Measurements from ENCODE around the gene CDKN1C. TPM values are rescaled to one million over a fixed set of nuclear protein-coding genes. Genes with fewer than 3 reads are reported as not detected.

The CDKN1C gene
- total and polyA plus RNA-seq, 5 donors from 2014 or later = 1.1 to 4.1 (median 1.2) TPM

DNA sequence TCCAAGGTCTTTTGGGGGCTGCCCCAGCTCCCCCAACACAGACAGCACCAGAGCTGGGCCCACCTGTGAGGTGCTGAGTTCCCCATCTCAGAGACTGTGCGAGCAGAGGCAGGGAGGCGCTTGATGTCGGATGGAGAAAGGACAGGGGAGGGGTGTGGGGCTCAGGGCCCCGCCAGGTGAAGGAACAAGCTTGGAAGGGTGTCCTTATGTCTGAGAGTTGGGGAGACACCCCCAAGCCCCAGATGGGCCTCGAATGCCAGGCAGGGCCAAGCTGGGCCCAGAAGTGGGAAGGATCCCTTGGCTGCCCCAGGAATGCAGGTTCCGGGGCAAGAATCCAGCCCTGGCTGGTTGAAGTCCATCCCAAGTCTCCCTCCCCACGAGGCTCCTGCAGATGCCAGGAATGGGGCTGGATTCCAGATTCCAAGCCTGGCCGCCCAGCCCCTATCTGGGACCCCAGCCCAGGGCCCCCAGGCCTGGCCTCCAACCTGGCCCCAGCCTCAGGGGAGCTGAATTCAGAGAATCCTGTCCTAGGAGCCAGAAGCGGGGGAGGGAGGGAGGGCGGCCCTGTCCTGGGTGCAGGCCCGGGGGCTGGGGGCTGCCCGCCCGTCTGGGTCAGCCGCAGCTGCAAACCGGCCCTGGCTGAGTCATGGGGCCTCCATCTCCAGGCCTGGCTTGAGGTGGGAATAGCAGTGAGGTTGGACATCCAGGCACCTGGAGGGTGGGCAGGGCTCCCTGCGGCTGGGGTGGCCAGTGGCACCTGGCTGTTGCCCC, 50.9 kb downstream of the CDKN1C start:
- DNase-seq = no peak
- H3K27me3 ChIP-seq (ENCODE audit: control insufficient read depth, insufficient read depth, low read length) = no peaks in the 10 kb centered on the region
- H3K4me3 ChIP-seq (ENCODE audit: low read depth, low read length) = no peak overlapping the region
- no peaks in the 10 kb centered on the region for H3K9me3 ChIP-seq (ENCODE audit: control insufficient read depth in 2 of 2, low read length in 2 of 2)
- Mint-ChIP-seq H3K9me3 (peaks cover 0 to 2% (median 0%) of the 10 kb centered on the region in 7 donors), H3K4me3 (no peak overlapping the region), H3K27me3 (no peaks in the 10 kb centered on the region), H3K27ac (no peak overlapping the region), H3K36me3 (no peaks in the 10 kb centered on the region), H3K4me1 (no peaks in the 10 kb centered on the region)
- no peak overlapping the region for H3K27ac ChIP-seq (ENCODE audit: insufficient read depth, low read length, poor library complexity, severe bottlenecking)
- no peak for ATAC-seq (ENCODE audit: low read depth in 2 of 2)
- no peaks in the 10 kb centered on the region for H3K36me3 ChIP-seq (ENCODE audit: control insufficient read depth, insufficient read depth, low read length)
- H3K4me1 ChIP-seq (ENCODE audit: control insufficient read depth, insufficient read depth, low read length, poor library complexity, severe bottlenecking) = no peaks in the 10 kb centered on the region

DNA sequence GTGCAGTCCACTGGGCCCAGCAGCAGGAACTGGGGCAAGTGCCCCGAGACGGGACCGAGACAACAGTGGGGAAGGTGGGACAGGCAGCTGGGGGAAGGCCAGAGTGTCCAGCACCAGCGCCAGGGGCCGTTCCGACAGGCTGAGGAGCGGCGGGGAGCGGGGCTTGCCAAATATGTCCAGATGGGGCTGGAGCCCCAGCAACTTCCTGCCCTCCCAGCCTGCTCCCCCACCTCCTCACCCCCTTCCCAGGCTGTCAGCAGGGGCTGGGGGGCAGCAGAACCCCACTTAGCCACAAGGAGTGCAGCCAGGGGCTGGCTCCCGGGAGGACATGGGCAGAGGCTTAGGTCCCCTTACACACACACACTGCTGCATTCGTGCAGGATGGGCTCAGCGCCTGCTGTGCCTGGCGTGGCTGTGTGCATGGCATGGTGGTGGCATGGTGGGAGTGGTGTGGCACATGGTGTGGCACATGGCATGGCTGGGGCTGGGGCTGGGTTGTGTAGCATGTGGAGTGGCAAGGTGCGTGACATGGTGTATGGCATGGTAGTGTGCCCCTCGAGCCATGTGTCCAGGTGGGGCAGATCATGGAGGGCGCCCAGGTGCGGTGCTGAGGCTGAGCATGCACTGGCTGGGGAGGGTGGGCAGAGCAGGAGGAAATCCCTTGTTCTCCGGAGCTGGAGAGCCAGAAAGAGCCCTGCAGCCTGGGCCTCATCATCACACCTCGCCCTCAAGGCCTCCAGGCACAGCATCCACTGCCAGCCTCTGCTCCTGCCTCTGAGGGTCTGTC, 51.7 kb downstream of the CDKN1C start:
- no peak for DNase-seq

More for the DNA sequence above, 51.7 kb downstream of the CDKN1C start:
- peaks cover 0 to 8% (median 2%) of the 10 kb centered on the region in 7 donors for H3K9me3 Mint-ChIP-seq
- no peak for ATAC-seq (ENCODE audit: low read depth in 2 of 2)
- Histone ChIP-seq H3K36me3 (ENCODE audit: control insufficient read depth, insufficient read depth, low read length) (no peaks in the 10 kb centered on the region), H3K4me3 (ENCODE audit: low read depth, low read length) (no peak overlapping the region), H3K27me3 (ENCODE audit: control insufficient read depth, insufficient read depth, low read length) (no peaks in the 10 kb centered on the region), H3K4me1 (ENCODE audit: control insufficient read depth, insufficient read depth, low read length, poor library complexity, severe bottlenecking) (no peaks in the 10 kb centered on the region), H3K9me3 (ENCODE audit: control insufficient read depth in 2 of 2, low read length in 2 of 2) (peaks cover 2 to 4% of the 10 kb centered on the region in 2 experiments), H3K27ac (ENCODE audit: insufficient read depth, low read length, poor library complexity, severe bottlenecking) (no peak overlapping the region)
- H3K36me3 Mint-ChIP-seq = peaks cover 5% of the 10 kb centered on the region
- H3K27ac Mint-ChIP-seq = no peak overlapping the region
- no peak overlapping the region for H3K4me3 Mint-ChIP-seq
- H3K4me1 Mint-ChIP-seq = no peaks in the 10 kb centered on the region
- no peaks in the 10 kb centered on the region for H3K27me3 Mint-ChIP-seq

Other genes starting within 250 kb of the CDKN1C start
- 0.72 TPM for gene KCNQ1OT1, start 185.8 kb downstream of the CDKN1C start, total RNA-seq
- under 1 TPM; 0.01 to 0.08 (median 0.06) TPM for gene KCNQ1OT1, start 185.8 kb downstream of the CDKN1C start, polyA plus RNA-seq
- 1.3 TPM for gene PHLDA2, start 43.6 kb upstream of the CDKN1C start, total RNA-seq
- 1 to 10 TPM; 1.1 to 3.4 (median 1.4) TPM for gene PHLDA2, start 43.6 kb upstream of the CDKN1C start, polyA plus RNA-seq
- gene NAP1L4, start 106.6 kb upstream of the CDKN1C start, total RNA-seq = 351 TPM
- gene NAP1L4, start 106.6 kb upstream of the CDKN1C start, polyA plus RNA-seq = 100 to 1,000 TPM; 210 to 266 (median 227) TPM
- 58.0 TPM for gene CARS1, start 171.6 kb upstream of the CDKN1C start, total RNA-seq
- 10 to 100 TPM; 39.6 to 49.3 (median 42.5) TPM for gene CARS1, start 171.6 kb upstream of the CDKN1C start, polyA plus RNA-seq

Data from CD4-positive, CD25-positive, alpha-beta regulatory T cell (primary cell).